ENCODE measurements around the gene NTRK2.

Gene NTRK2

DNA sequence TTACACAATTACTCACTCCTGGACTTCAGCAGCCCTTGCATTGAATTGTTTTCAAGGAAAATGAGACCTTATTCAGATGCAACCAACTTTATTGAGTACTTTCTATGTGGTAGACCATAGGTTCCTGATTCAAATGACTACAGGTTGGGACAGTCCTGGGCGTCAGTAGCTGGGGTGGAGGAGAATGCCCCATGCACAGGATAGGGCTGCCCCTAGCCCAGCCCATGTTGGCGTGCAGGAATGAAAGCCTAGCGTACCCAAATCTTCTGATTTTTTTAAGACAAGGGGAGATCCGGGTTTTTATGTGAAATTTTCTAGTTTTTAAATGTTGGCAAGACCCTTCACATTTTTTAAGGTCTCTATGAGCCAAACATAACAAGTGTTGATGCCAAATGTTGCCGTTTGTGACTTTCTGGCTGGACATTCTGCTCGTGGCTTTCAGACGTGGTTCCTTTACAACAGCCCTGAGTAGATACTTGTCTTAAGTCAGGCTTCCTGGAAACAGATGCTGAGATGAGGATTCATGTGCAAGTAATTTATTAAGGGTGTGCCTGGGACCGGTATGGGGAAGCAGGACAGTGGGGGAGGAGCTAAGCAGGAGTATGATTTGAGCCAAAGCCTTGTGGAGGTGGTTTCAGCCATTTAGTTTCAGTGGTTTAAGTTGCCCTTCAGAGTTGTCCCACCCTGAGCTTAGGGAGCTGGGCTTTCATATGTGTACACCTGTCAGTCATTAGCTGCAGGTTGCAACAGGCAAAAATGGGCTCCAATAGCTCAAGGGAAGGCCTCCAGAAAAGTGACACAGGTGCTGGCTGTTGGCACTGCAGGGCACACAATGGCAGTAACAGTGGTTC is 154.1 kb downstream of the NTRK2 start:
- DNase-seq: no peak

DNA sequence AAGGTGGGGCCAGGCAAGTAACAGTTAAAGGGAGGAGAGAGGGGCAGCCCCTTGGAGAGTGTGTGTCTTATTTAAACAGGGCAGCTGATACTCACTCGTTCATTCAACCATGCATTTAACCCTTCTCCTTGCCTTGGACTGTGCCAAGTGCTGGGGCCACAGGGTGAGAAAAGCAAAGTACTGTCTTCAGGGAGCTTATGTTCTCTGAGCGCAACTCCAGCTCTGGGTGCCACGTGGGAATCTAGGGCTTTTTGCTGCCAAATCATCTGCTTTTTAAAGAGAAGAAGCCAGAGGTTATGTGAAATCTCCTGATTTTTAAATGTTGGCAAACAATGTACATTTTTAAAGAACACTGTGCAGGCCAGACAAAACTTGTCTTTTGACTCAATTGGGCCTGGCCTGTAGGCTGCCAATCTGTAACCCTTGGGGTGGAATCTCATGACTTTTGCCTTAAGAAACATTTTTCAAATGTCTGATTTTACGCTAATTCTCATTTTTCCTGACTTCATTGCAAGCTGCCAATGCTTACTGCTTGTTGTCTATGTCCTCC is 157.8 kb downstream of the NTRK2 start:
- no peak for DNase-seq

DNA sequence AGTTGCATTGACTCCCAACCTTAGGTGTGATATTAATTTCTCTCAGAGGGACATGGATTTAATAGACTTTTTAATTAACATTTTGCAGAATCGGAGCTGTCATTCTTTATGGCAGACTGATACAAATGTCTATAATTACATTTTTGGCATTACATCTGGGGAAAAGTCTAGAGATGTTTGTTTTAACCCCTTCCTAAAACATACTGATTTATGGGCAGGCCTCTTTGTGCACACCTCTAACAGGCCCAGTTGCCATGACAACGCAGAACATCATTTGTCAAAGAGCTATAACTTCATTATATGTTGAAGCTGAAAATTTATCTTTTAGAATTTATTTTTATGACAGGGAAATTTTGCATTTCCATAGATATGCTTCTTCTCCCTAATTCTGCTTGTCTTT is 158.5 kb downstream of the NTRK2 start:
- DNase-seq: no peak

GRCh38 chr9:84829471-84829870 is 159.9 kb downstream of the NTRK2 start:
- DNase-seq: no peak

- no peak for DNase-seq
These were observed 160.6 kb downstream of the NTRK2 start for GRCh38 chr9:84829997-84830696.

DNA sequence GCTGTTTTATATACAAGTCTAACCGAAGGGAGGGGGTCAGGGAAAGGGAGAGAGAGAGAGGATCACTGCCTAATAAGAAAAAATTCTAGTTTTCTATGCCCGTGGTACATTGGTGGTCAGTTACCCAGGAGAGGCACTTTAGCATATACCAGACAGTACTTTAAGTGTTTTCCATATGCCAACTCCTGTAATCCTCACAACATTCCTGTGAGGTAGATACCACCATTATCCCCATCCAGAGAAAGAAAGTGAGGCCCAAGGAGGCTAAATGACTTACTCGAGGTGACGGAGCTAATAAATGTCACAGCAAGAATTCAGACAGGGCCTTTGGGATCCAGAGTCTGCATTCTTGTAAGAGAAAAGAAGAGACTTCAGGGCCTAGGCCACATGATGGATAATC is 161.8 kb downstream of the NTRK2 start:
- DNase-seq: no peak

DNA sequence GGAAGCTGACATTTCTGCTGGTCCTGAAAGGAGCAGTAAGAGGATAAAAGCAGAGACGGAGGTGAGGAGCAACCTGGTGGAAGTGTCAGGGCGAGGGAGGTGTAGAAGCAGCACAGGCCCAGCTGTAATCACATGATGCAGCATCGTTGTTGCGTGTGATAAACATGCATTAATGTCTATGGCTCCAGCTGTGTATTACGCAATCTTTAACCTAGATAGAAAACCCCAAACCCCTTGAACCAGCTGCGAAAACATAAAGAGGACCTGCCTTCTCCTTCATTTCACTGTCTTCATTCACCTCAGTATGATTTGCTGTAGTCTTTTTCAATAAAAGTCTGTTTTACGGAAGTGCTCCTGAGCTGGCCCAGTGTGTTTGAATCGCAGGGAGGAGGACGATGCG is 162.9 kb downstream of the NTRK2 start:
- no peak for DNase-seq

DNA sequence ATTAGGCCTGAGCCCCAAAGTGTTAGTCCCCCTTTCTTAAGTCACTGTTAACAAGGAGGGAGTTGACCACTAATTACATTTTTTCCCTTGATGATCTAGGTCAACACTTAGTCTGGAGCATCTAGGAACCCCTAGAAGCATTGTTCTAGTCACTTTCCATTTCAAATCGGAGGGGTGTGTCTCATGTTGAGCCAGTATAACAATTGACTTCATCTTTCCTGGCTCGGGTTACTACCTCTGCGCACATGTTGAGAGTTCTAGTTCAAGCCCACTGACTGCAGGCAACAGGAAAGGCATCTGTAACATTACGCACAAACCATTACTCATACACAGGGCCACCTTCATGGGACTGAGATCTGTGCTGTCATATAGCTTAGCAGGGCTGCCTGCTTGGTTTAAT is 164.9 kb downstream of the NTRK2 start:
- DNase-seq: no peak

GRCh38 chr9:84835745-84836144 is 166.2 kb downstream of the NTRK2 start:
- no peak for DNase-seq

GRCh38 chr9:84838879-84839278 is 169.3 kb downstream of the NTRK2 start:
- DNase-seq: no peak

DNA sequence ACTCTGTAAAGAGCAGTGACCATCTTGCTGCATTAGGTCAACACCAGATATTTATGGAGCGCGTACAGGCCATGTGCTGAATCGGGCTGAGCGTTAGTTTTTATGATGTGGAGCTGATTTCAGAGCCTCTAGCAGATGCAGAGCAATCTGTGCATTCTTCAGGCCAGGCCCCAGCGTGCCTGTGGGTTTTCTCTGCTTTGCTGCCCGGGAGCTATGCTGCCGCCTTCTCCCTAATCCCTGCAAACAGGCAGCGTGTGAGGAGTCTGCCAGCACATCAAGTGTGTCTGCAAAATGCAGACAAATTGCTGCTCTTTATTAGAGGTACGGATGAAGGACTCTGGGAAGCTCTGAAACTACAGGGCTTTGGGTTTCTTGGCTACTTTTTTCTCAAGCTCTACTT is 170.0 kb downstream of the NTRK2 start:
- no peak for DNase-seq

DNA sequence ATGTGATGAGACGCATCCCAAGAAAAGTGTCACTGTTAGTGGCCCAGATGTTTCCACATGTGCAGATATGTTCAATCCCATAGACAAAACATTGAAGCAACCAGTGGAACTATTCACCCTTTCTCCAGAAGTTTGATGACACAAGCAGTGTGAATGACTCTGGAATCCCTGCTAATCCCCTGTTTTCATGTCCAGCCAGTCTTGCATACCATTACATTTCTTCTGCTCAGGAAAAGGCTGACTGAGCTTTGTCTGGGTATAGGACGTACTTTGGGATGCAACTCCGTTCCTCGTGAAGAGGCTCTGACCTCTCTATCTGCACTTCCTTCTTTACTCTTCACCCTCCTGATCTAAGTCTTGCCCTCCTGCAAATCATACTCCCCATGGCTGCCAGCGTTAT is 172.4 kb downstream of the NTRK2 start:
- DNase-seq: no peak

DNA sequence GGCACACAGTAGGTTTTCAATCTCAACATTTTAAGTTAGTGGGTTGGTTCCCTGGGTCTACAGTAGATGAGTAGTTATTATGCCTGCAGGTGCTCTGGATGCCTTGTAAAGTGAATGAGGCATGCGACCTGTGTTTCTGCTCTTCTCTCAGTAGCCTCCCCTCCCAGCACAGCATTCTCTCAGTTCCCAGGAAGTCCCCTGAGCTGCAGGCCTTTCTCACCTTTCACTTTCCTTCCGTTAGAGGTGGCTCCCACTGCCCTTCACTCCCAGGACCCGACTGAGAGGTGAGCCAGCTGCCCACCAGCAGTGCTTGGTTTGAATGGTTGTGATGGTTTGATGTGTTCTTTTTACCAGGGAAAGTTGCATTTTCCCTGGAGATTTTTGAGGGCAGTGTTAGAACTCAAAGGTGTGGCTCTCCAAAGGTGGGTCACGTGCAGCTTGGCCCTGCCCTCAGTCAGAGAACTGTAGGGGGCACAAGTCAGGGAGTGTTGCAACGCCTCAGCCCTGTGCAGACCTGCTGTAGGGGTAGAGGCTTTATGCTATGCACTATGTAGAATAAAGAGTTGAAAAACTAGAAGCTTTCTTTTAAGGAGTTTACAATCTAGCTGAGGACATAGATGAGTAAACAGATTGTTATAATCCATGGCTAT is 173.8 kb downstream of the NTRK2 start:
- no peak for DNase-seq

DNA sequence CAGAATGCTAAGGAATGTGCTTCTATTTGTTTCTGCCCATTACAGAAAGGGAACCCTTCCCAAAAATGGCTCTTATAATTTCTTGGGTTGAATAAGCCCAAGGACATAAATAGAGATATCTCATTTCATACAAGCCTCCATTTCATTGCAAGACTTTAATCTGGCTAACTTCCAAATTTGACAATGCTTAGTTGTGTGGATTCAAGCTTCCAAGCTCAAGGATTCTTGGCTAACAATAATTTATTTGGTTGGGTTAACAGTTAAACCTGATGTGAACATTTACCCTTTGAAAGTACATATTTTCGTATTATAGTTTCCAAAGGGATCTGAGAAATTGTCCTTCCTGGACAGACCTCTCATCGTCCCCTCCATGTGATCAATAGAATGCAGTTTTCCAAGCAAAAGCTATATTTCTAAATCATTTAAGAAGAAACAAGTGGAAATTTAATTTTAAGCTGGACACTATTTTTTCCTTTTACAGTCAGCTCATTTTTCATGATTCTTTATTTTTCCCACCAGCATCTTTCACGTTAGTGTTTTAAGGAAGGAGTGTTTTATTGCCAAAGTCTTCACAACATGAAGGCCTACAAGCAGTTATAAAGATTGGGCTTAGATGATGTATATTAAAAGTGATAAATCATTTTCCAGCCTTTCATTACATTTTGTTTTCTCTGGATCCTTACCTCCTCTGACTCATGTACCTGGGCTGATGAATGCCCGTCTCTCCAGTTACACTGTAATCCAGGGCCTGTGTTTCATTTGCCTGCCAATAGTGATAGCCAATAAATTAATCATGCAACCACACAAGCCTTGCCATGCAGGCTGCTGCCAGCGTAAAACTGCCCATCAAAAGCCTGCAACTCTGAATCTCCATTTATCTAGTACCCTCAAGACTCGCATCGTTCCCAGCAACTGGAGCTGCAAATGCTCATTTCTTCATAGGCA is 176.7 kb downstream of the NTRK2 start:
- DNase-seq: no peak

- no peak for DNase-seq
These were observed 177.4 kb downstream of the NTRK2 start for GRCh38 chr9:84846906-84847305.

- no peak for DNase-seq
These were observed 179.5 kb downstream of the NTRK2 start for GRCh38 chr9:84849049-84849448.

DNA sequence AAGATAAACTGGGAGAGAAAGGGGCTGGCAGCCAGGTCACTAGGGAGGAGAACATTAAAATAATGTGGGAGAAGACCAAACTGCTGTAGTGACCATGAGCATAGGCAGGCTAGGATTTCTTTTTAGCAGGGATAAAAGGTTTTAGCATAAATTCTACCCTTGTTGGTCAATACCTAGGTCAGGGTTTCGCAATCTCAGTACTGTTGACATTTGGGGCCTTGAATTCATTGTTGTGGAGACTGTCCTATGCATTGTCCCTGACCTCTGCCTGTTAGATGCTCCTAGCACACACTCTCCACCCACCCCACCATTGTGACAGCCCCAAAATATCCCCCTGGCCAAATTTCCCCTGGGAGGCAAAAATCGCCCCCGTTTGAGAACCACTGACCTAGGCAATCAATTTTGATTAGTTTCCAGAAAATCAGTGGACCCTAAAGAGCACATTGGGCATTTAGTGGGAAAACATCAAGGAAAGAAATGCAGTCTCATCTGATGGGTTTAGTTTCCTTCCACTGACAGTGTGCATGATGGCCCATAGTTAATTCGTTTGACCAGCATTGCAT is 181.4 kb downstream of the NTRK2 start:
- DNase-seq: no peak

GRCh38 chr9:84851935-84852585 is 182.5 kb downstream of the NTRK2 start:
- no peak for DNase-seq

DNA sequence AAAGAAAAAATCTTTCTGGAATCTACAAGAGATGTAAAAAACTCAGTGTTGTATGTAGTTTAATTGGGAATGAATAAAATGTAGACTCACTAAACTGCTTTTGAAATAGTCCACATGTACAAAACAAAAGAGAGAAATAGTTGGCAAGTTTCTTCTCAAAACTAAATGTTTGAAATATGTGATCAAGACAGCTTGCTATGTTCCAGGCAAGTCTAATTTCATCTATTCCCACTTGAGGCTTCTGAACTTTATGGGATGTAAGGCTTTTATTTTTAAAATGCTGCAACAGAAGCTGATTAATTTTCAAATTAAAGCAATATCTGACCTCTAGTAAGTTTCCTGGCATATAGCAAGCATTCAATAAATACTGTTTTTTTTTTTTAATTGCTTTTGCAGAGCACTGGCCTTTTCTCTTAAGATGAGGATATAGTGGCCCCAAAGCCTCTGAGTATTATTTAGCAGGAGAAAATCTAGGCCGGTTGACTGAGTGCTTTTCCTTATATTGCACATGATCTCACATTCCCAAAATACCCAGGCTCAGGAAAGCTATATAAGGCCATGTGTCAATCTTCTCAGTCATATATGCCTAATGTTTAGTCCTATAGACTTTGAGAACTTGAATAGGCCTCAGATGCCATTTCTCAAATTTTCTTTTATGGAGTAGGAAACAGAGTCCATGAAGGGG is 183.2 kb downstream of the NTRK2 start:
- DNase-seq: no peak

DNA sequence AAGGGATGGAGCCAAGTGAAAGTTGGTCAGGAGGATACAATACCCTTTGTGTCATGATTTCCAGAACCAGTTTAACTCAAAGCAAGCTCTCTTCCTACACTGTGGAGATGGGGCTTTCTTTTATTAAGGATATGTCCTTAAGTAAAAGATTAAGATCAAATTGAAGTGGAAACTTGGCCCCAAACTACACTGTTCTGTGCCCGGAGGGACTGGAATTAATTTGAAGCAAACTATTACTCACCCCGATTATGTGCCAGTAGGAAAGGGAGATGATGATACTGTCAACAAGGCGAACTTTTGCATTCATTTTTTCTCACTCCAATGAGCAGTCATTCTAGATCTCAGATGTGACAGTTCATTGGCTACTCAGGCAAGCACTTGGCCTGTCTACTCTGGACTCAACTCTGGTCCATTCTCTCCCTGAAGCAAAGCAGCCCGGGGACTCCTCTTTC is 186.7 kb downstream of the NTRK2 start:
- DNase-seq: no peak

DNA sequence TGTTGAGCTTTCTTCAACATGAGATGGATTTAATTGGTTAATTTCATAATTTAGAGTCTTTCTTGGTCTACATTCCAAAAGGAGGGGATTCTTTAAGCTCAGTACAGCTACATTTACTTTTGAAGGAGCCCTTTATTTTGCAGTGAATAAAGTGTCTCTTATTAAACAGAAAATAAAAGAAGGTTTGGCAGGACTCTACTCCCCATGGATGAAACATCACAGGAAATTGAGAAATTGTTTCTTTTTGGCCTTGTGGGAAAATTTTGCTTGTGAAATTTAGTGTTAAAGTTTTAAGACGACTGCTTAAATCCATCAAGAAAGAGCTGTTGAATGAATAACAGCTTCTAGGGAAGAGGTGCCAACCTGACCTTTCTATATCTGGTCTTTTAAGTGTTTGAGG is 187.7 kb downstream of the NTRK2 start:
- DNase-seq: no peak
